IMR-90 (cell line): ENCODE results near the gene ADGRG6. TPM values are rescaled to one million over a fixed set of nuclear protein-coding genes. Genes with fewer than 3 reads are reported as not detected.

Source experiments
- ATAC-seq: fragments of 200-7000 bp; cut with Tn5 transposase; 2 replicates; pipeline ENCODE4 v1.9.1; 2020; ENCODE audit warnings: low read depth, mild to moderate bottlenecking, moderate library complexity
- BruUV-seq: library from RNA; stranded (reverse); fragments of 400-500 nt; replicated peaks from 2 replicates; lab custom pipeline; 2021; lab: Mats Ljungman, UMichigan
- CTCF ChIA-PET: fragments of 300-600 bp; formaldehyde crosslinking; extraction: SDS; loops from one replicate; lab custom pipeline; 2021; ENCODE audit warnings: antibody characterized with exemption; lab: Yijun Ruan, JAX
- POLR2A ChIA-PET: fragments of 300-600 bp; sonication (Branson Sonifier 250); formaldehyde crosslinking; loops from one replicate; lab custom pipeline; 2022; ENCODE audit warnings: antibody characterized with exemption; ENCODE audit not compliant: unreplicated experiment; lab: Charles Lee
- DNase-seq: peaks from one replicate; pipeline ENCODE4 v3.0.0; 2013
- H2AFZ ChIP-seq: replicated peaks from 2 replicates; pipeline ENCODE3; 2013; ENCODE audit warnings: low read length, mild to moderate bottlenecking; ENCODE audit not compliant: poor library complexity
- H2AK5ac ChIP-seq: 2 replicates; pipeline ENCODE4 v1.6.1; 2013; ENCODE audit warnings: low read depth, low read length, inconsistent platforms
- H2AK9ac ChIP-seq: replicated peaks from 2 replicates; pipeline ENCODE3; 2013; ENCODE audit warnings: mild to moderate bottlenecking, low read depth, low read length, moderate library complexity; ENCODE audit not compliant: poor library complexity
- H2BK120ac ChIP-seq: 2 replicates; pipeline ENCODE4 v1.6.1; 2013; ENCODE audit warnings: low read depth, low read length, inconsistent platforms
- H2BK15ac ChIP-seq: 3 replicates; pipeline ENCODE4 v1.6.1; 2013; ENCODE audit warnings: low read depth, low read length, inconsistent platforms
- H2BK20ac ChIP-seq: 2 replicates; pipeline ENCODE4 v1.6.1; 2013; ENCODE audit warnings: low read depth, mild to moderate bottlenecking, inconsistent platforms, low read length, moderate library complexity
- H2BK5ac ChIP-seq: 2 replicates; pipeline ENCODE4 v1.6.1; 2013; ENCODE audit warnings: mild to moderate bottlenecking, low read depth, low read length, inconsistent platforms; ENCODE audit not compliant: poor library complexity, severe bottlenecking
- H3K14ac ChIP-seq: replicated peaks from 2 replicates; pipeline ENCODE4 v1.6.1; 2013; ENCODE audit warnings: low read depth, low read length, inconsistent platforms
- H3K18ac ChIP-seq: 2 replicates; pipeline ENCODE4 v1.6.1; 2013; ENCODE audit warnings: low read depth, low read length, control low read depth
- H3K23ac ChIP-seq: 2 replicates; pipeline ENCODE4 v1.6.1; 2013; ENCODE audit warnings: low read depth, low read length, inconsistent platforms
- H3K27ac ChIP-seq: 2 replicates; pipeline ENCODE4 v1.5.1; 2013; ENCODE audit warnings: mild to moderate bottlenecking, control low read depth, low read length; ENCODE audit not compliant: insufficient read depth
- H3K27me3 ChIP-seq: 2 replicates; pipeline ENCODE4 v1.6.1; 2013; ENCODE audit warnings: low read length; ENCODE audit not compliant: control insufficient read depth, insufficient read depth
- H3K36me3 ChIP-seq: 2 replicates; pipeline ENCODE4 v1.6.1; 2013; ENCODE audit warnings: low read length, mixed read lengths; ENCODE audit not compliant: control insufficient read depth, insufficient read depth
- H3K4ac ChIP-seq: 2 replicates; pipeline ENCODE4 v1.6.1; 2013; ENCODE audit warnings: low read depth, low read length, inconsistent platforms
- H3K4me1 ChIP-seq: 2 replicates; pipeline ENCODE4 v1.6.1; 2013; ENCODE audit warnings: low read length, mixed read lengths; ENCODE audit not compliant: control insufficient read depth, insufficient read depth
- H3K4me2 ChIP-seq: 2 replicates; pipeline ENCODE4 v1.6.1; 2013; ENCODE audit warnings: low read depth, mild to moderate bottlenecking, control low read depth, low read length, moderate library complexity
- H3K4me3 ChIP-seq: 2 replicates; pipeline ENCODE4 v1.5.1; 2013; ENCODE audit warnings: low read depth, mild to moderate bottlenecking, control low read depth, low read length, moderate library complexity; ENCODE audit not compliant: insufficient read depth
- H3K56ac ChIP-seq: 2 replicates; pipeline ENCODE4 v1.6.1; 2013; ENCODE audit warnings: low read length, inconsistent platforms; ENCODE audit not compliant: insufficient read depth; ENCODE audit errors: extremely low read depth
- H3K79me1 ChIP-seq, 2 experiments: 2 replicates each; pipeline ENCODE4 v1.6.1; 2013; ENCODE audit warnings: low read length in 2 of 2, inconsistent platforms in 1 of 2, low read depth in 1 of 2
- H3K9ac ChIP-seq: 2 replicates; pipeline ENCODE4 v1.6.1; 2013; ENCODE audit warnings: low read depth, low read length, control low read depth
- H3K9me1 ChIP-seq: 2 replicates; pipeline ENCODE4 v1.6.1; 2013; ENCODE audit warnings: low read length, inconsistent platforms; ENCODE audit not compliant: insufficient read depth
- H3K9me3 ChIP-seq: 2 replicates; pipeline ENCODE4 v1.6.1; 2013; ENCODE audit warnings: low read length; ENCODE audit not compliant: control insufficient read depth, insufficient read depth
- H4K20me1 ChIP-seq: 2 replicates; pipeline ENCODE4 v1.6.1; 2013; ENCODE audit warnings: low read length, inconsistent platforms; ENCODE audit not compliant: insufficient read depth
- H4K5ac ChIP-seq: 2 replicates; pipeline ENCODE4 v1.6.1; 2013; ENCODE audit warnings: mild to moderate bottlenecking, low read depth, low read length, control low read depth
- H4K8ac ChIP-seq, 2 experiments: 2 replicates each; pipeline ENCODE4 v1.6.1; 2013; ENCODE audit warnings: low read depth in 2 of 2, low read length in 2 of 2, control low read depth in 1 of 2, inconsistent platforms in 1 of 2
- H4K91ac ChIP-seq: 2 replicates; pipeline ENCODE4 v1.6.1; 2013; ENCODE audit warnings: low read depth, low read length, inconsistent platforms; ENCODE audit not compliant: insufficient read depth
- CEBPB ChIP-seq: IDR thresholded peaks from 2 replicates; pipeline ENCODE4 v1.6.1; 2012; ENCODE audit warnings: low read depth, low read length, improper control_type of control experiment
- MXI1 ChIP-seq: IDR thresholded peaks from 2 replicates; pipeline ENCODE4 v1.6.1; 2012; ENCODE audit warnings: low read depth, mild to moderate bottlenecking, low read length, moderate library complexity, borderline replicate concordance
- WGBS, 2 experiments: methylation state at CpG; one replicate each; pipeline versions ENCODE4 v1.1.5 to v1.1.7; 2013; ENCODE audit warnings: missing lambda C conversion rate in 2 of 2; ENCODE audit not compliant: insufficient read length in 1 of 2; ENCODE audit errors: extremely low coverage in 2 of 2; 5-methylcytosine and 5-hydroxymethylcytosine counted together
- dilution Hi-C: fragments of 300-500 bp; cut with HindIII; formaldehyde crosslinking; loops from one replicate; pipeline ENCODE4 v1.14.3; 2018; ENCODE audit warnings: low sequenced_read_pairs; ENCODE audit not compliant: unreplicated experiment
- in situ Hi-C: fragments of 300-500 bp; cut with MboI; formaldehyde crosslinking; loops from 3 replicates; pipeline ENCODE4 v1.14.3; 2019; ENCODE audit warnings: low sequenced_read_pairs, inconsistent platforms, mixed read lengths
- intact Hi-C: fragments of 100-400 bp; cut with micrococcal nuclease; formaldehyde crosslinking; loops from 2 replicates; pipeline ENCODE4 v1.10.0; 2022
- polyA plus RNA-seq, 3 experiments: library from polyadenylated mRNA; depleted of rRNA; stranded (reverse); fragments of >200 nt; gene quantifications; 2 replicates each; pipeline ENCODE4 v1.2.3, GENCODE V29; 2012; ENCODE audit warnings: low replicate concordance in 1 of 3
- total RNA-seq: library from RNA; depleted of rRNA; stranded (reverse); fragments of >200 nt; gene quantifications from 2 replicates; pipeline ENCODE4 v1.2.3, GENCODE V29; 2012

The ADGRG6 gene
- total and polyA plus RNA-seq, 2 of the 4 experiments (the other 2 are of a cell fraction): 10.0 to 20.3 TPM

GRCh38 chr6:142444881-142445301, 143.1 kb downstream of the ADGRG6 start:
- Histone ChIP-seq H3K9ac (no peak overlapping the region), H2AK5ac (no peak overlapping the region), H3K79me1 (no peaks in the 10 kb centered on the region), H3K4me2 (no peak overlapping the region), H3K9me3 (no peaks in the 10 kb centered on the region), H2BK5ac (no peak overlapping the region), H3K56ac (no peak overlapping the region), H3K18ac (no peak overlapping the region), H2AK9ac (no peak overlapping the region), H3K27me3 (no peaks in the 10 kb centered on the region), H2BK20ac (no peak overlapping the region), H3K4me3 (no peak overlapping the region), H3K9me1 (0 out of 2 replicates have a peak, but pooled peaks cover 4% of the 10 kb centered on the region), H4K8ac (no peak overlapping the region), H3K4ac (0 out of 2 replicates have a peak overlapping the region, but pooled peaks have one; percentile 2), H4K5ac (no peak overlapping the region), H4K91ac (no peak overlapping the region), H3K27ac (no peak overlapping the region), H2BK120ac (no peak overlapping the region), H4K20me1 (no peaks in the 10 kb centered on the region), H2AFZ (peak overlapping the region; percentile 4), H3K36me3 (peaks cover 4% of the 10 kb centered on the region; the same call in 1 of the 2 replicates), H3K14ac (0 out of 2 replicates have a peak overlapping the region, but pooled peaks have one; percentile 59), H2BK15ac (no peak overlapping the region), H3K23ac (no peak overlapping the region), H3K4me1 (peaks cover 3% of the 10 kb centered on the region)
- WGBS, 2 experiments: 60% methylated on average over 1 of the region's 2 CpGs; no CpG with 5 or more reads in 1 of the 2 experiments
- in situ Hi-C loops (no loop called here), intact Hi-C loops (no loop called here), dilution Hi-C loops (no loop called here)
- no TSS peak for BruUV-seq
- peak; percentile 17; the same call in 1 of the 2 replicates for TF ChIP-seq CEBPB
- TF ChIP-seq MXI1: no peak
- ChIA-PET CTCF (no interaction called here), POLR2A (no interaction called here)
- peak; percentile 14 for DNase-seq
- ATAC-seq: no peak
